GM23338 (cell line): ENCODE data around the gene STK32C.

Experiments used
- CREB1 ChIP-seq: fragments of 250-450 bp; sonication (Bioruptor Pico); IDR thresholded peaks from 2 replicates; pipeline ENCODE4 v1.5.0; 2020; ENCODE audit warnings: low read depth, mild to moderate bottlenecking, moderate library complexity
- EZH2 ChIP-seq: fragments of 200-600 bp; sonication (generic); IDR thresholded peaks from one replicate; pipeline ENCODE4 v1.8.0; 2017; ENCODE audit warnings: antibody characterized with exemption, mild to moderate bottlenecking, low read depth; ENCODE audit not compliant: unreplicated experiment
- EZH2phosphoT487 ChIP-seq: fragments of 200-600 bp; sonication (generic); IDR thresholded peaks from one replicate; pipeline ENCODE4 v1.8.1; 2018; ENCODE audit warnings: antibody characterized with exemption; ENCODE audit not compliant: unreplicated experiment
- JUNB ChIP-seq: IDR thresholded peaks from one replicate; pipeline ENCODE4 v1.6.1; 2016; ENCODE audit warnings: antibody characterized with exemption; ENCODE audit not compliant: unreplicated experiment
- NANOG ChIP-seq: IDR thresholded peaks from 2 replicates; pipeline ENCODE4 v1.6.1; 2016; ENCODE audit warnings: antibody characterized with exemption, borderline replicate concordance
- POLR2AphosphoS5 ChIP-seq: IDR thresholded peaks from 2 replicates; pipeline ENCODE4 v1.6.1; 2016; ENCODE audit warnings: antibody characterized with exemption, low read depth
- STAT1 ChIP-seq: IDR thresholded peaks from one replicate; pipeline ENCODE4 v1.6.1; 2016; ENCODE audit warnings: antibody characterized with exemption; ENCODE audit not compliant: unreplicated experiment
- ZNF114 ChIP-seq: fragments of 250-450 bp; sonication (Bioruptor Pico); IDR thresholded peaks from 2 replicates; pipeline ENCODE4 v1.5.0; 2020; ENCODE audit warnings: mild to moderate bottlenecking, moderate library complexity
- ZNF331 ChIP-seq: fragments of 250-450 bp; sonication (Bioruptor Pico); IDR thresholded peaks from 2 replicates; pipeline ENCODE4 v1.5.0; 2020; ENCODE audit warnings: low read depth, mild to moderate bottlenecking, moderate library complexity
- TF ChIP-seq, protein P1 (sequence below), 2 experiments: fragments of 200-600 bp in 1 of 2; sonication (generic) in 1 of 2; conservative IDR thresholded peaks; 2 replicates each; pipeline versions ENCODE4 v1.5.1 to v1.6.1; 2016 to 2017; ENCODE audit warnings: antibody characterized with exemption in 2 of 2, low read depth in 2 of 2, mild to moderate bottlenecking in 2 of 2, moderate library complexity in 1 of 2
- TF ChIP-seq, protein P2 (sequence below): IDR thresholded peaks from one replicate; pipeline ENCODE4 v1.6.1; 2018; ENCODE audit warnings: antibody characterized with exemption; ENCODE audit not compliant: unreplicated experiment
- TF ChIP-seq, protein P3 (sequence below): IDR thresholded peaks from 2 replicates; pipeline ENCODE4 v1.6.1; 2016; ENCODE audit warnings: antibody characterized with exemption
- TF ChIP-seq, protein P4 (sequence below): fragments of 250-450 bp; sonication (Bioruptor Pico); IDR thresholded peaks from 2 replicates; pipeline ENCODE4 v1.5.0; 2020; ENCODE audit warnings: mild to moderate bottlenecking, moderate library complexity

DNA sequence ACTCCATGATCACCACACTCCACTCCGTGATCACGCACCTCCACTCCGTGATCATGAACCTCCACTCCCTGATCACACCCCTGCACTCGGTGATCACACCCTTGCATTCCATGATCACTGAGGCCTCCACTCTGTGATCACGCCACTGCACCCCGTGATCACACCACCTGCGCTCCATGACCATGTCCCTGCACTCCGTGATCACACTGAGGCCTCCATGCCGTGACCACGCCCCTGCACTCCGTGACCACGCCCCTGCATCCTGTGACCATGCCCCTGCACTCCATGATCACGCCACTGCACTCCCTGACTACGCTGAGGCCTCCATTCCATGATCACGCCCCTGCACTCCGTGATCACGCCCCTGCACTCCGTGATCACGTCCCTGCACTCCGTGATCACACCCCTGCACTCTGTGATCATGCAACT is 27.1 kb downstream of the STK32C start:
- TF ChIP-seq, protein P1, sequence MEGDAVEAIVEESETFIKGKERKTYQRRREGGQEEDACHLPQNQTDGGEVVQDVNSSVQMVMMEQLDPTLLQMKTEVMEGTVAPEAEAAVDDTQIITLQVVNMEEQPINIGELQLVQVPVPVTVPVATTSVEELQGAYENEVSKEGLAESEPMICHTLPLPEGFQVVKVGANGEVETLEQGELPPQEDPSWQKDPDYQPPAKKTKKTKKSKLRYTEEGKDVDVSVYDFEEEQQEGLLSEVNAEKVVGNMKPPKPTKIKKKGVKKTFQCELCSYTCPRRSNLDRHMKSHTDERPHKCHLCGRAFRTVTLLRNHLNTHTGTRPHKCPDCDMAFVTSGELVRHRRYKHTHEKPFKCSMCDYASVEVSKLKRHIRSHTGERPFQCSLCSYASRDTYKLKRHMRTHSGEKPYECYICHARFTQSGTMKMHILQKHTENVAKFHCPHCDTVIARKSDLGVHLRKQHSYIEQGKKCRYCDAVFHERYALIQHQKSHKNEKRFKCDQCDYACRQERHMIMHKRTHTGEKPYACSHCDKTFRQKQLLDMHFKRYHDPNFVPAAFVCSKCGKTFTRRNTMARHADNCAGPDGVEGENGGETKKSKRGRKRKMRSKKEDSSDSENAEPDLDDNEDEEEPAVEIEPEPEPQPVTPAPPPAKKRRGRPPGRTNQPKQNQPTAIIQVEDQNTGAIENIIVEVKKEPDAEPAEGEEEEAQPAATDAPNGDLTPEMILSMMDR (conservative IDR thresholded peaks at IDR 0.05; ENCODE audit: low read depth in 2 of 2), result no peak
- no peak for TF ChIP-seq JUNB
- TF ChIP-seq EZH2phosphoT487, result no peak
- TF ChIP-seq EZH2, result no peak
- no peak for TF ChIP-seq POLR2AphosphoS5
- TF ChIP-seq, protein P2, sequence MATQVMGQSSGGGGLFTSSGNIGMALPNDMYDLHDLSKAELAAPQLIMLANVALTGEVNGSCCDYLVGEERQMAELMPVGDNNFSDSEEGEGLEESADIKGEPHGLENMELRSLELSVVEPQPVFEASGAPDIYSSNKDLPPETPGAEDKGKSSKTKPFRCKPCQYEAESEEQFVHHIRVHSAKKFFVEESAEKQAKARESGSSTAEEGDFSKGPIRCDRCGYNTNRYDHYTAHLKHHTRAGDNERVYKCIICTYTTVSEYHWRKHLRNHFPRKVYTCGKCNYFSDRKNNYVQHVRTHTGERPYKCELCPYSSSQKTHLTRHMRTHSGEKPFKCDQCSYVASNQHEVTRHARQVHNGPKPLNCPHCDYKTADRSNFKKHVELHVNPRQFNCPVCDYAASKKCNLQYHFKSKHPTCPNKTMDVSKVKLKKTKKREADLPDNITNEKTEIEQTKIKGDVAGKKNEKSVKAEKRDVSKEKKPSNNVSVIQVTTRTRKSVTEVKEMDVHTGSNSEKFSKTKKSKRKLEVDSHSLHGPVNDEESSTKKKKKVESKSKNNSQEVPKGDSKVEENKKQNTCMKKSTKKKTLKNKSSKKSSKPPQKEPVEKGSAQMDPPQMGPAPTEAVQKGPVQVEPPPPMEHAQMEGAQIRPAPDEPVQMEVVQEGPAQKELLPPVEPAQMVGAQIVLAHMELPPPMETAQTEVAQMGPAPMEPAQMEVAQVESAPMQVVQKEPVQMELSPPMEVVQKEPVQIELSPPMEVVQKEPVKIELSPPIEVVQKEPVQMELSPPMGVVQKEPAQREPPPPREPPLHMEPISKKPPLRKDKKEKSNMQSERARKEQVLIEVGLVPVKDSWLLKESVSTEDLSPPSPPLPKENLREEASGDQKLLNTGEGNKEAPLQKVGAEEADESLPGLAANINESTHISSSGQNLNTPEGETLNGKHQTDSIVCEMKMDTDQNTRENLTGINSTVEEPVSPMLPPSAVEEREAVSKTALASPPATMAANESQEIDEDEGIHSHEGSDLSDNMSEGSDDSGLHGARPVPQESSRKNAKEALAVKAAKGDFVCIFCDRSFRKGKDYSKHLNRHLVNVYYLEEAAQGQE, result no peak
- TF ChIP-seq, protein P3, sequence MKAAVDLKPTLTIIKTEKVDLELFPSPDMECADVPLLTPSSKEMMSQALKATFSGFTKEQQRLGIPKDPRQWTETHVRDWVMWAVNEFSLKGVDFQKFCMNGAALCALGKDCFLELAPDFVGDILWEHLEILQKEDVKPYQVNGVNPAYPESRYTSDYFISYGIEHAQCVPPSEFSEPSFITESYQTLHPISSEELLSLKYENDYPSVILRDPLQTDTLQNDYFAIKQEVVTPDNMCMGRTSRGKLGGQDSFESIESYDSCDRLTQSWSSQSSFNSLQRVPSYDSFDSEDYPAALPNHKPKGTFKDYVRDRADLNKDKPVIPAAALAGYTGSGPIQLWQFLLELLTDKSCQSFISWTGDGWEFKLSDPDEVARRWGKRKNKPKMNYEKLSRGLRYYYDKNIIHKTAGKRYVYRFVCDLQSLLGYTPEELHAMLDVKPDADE, result no peak
- no peak for TF ChIP-seq NANOG
- no peak for TF ChIP-seq CREB1 (CRISPR knock-in tag)
- TF ChIP-seq ZNF114 (CRISPR knock-in tag), result no peak
- TF ChIP-seq STAT1, result no peak
- no peak for TF ChIP-seq ZNF331 (CRISPR knock-in tag)
- TF ChIP-seq, protein P4, sequence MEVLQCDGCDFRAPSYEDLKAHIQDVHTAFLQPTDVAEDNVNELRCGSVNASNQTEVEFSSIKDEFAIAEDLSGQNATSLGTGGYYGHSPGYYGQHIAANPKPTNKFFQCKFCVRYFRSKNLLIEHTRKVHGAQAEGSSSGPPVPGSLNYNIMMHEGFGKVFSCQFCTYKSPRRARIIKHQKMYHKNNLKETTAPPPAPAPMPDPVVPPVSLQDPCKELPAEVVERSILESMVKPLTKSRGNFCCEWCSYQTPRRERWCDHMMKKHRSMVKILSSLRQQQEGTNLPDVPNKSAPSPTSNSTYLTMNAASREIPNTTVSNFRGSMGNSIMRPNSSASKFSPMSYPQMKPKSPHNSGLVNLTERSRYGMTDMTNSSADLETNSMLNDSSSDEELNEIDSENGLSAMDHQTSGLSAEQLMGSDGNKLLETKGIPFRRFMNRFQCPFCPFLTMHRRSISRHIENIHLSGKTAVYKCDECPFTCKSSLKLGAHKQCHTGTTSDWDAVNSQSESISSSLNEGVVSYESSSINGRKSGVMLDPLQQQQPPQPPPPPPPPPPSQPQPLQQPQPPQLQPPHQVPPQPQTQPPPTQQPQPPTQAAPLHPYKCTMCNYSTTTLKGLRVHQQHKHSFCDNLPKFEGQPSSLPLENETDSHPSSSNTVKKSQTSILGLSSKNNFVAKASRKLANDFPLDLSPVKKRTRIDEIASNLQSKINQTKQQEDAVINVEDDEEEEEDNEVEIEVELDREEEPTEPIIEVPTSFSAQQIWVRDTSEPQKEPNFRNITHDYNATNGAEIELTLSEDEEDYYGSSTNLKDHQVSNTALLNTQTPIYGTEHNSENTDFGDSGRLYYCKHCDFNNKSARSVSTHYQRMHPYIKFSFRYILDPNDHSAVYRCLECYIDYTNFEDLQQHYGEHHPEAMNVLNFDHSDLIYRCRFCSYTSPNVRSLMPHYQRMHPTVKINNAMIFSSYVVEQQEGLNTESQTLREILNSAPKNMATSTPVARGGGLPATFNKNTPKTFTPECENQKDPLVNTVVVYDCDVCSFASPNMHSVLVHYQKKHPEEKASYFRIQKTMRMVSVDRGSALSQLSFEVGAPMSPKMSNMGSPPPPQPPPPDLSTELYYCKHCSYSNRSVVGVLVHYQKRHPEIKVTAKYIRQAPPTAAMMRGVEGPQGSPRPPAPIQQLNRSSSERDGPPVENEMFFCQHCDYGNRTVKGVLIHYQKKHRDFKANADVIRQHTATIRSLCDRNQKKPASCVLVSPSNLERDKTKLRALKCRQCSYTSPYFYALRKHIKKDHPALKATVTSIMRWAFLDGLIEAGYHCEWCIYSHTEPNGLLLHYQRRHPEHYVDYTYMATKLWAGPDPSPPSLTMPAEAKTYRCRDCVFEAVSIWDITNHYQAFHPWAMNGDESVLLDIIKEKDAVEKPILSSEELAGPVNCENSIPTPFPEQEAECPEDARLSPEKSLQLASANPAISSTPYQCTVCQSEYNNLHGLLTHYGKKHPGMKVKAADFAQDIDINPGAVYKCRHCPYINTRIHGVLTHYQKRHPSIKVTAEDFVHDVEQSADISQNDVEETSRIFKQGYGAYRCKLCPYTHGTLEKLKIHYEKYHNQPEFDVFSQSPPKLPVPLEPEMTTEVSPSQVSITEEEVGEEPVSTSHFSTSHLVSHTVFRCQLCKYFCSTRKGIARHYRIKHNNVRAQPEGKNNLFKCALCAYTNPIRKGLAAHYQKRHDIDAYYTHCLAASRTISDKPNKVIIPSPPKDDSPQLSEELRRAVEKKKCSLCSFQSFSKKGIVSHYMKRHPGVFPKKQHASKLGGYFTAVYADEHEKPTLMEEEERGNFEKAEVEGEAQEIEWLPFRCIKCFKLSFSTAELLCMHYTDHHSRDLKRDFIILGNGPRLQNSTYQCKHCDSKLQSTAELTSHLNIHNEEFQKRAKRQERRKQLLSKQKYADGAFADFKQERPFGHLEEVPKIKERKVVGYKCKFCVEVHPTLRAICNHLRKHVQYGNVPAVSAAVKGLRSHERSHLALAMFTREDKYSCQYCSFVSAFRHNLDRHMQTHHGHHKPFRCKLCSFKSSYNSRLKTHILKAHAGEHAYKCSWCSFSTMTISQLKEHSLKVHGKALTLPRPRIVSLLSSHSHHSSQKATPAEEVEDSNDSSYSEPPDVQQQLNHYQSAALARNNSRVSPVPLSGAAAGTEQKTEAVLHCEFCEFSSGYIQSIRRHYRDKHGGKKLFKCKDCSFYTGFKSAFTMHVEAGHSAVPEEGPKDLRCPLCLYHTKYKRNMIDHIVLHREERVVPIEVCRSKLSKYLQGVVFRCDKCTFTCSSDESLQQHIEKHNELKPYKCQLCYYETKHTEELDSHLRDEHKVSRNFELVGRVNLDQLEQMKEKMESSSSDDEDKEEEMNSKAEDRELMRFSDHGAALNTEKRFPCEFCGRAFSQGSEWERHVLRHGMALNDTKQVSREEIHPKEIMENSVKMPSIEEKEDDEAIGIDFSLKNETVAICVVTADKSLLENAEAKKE, result no peak
